COLO668 (cell line): ENCODE data around the gene GLIPR1.
A peak's percentile ranks its signal among the peaks of the same experiment; 100 is the strongest.
"Not testable (repeated sequence)": the region's sequence is repeated elsewhere in the genome, so short reads cannot be mapped to it uniquely, and the experiment has no call there.

Experiments
- DNase-seq: peaks from one replicate; lab custom pipeline; 2025; ENCODE audit not compliant: unreplicated experiment; lab: John Stamatoyannopoulos, UW

GLIPR1 gene

GRCh38 chr12:75509621-75510020 lies 29.1 kb downstream of the GLIPR1 start:
- no peak for DNase-seq

- peak; percentile 95 for DNase-seq
Measured at GRCh38 chr12:75511116-75512048, 30.8 kb downstream of the GLIPR1 start, which contains the start of gene KRR1. Gene KRR1 (minus strand): TSS chr12:75511609. CDS start chr12:75511597, 12 bp downstream.

DNA sequence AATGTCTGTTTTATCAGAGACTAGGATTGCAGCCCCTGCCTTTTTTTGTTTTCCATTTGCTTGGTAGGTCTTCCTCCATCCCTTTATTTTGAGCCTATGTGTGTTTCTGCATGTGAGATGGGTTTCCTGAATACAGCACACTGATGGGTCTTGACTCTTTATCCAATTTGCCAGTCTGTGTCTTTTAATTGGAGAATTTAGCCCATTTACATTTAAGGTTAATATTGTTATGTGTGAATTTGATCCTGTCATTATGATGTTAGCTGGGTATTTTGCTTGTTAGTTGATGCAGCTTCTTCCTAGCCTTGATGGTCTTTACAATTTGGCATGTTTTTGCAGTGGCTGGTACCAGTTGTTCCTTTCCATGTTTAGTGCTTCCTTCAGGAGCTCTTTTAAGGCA lies 40.7 kb downstream of the GLIPR1 start:
- DNase-seq, result not testable (repeated sequence)

- not testable (repeated sequence) for DNase-seq
Measured at GRCh38 chr12:75522124-75522523, 41.6 kb downstream of the GLIPR1 start.

DNA sequence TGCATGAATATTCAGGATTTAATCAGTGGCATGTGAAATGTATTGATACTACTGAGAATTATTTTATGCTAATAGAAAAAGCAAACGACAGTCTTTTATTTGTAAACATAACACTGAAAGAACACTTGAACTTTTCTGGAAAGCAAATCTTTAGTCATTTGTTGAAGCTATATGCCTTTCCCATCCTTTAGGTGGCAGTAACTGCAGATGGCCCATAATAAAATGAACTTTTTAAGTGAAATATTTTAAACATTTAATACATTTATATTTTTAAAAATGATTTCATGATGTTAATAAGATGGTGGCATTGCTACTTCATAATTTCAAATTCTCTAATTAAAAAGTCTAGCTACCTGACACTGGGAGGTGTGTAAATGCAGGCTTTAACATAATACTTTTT lies 44.7 kb downstream of the GLIPR1 start:
- DNase-seq, result no peak

DNA sequence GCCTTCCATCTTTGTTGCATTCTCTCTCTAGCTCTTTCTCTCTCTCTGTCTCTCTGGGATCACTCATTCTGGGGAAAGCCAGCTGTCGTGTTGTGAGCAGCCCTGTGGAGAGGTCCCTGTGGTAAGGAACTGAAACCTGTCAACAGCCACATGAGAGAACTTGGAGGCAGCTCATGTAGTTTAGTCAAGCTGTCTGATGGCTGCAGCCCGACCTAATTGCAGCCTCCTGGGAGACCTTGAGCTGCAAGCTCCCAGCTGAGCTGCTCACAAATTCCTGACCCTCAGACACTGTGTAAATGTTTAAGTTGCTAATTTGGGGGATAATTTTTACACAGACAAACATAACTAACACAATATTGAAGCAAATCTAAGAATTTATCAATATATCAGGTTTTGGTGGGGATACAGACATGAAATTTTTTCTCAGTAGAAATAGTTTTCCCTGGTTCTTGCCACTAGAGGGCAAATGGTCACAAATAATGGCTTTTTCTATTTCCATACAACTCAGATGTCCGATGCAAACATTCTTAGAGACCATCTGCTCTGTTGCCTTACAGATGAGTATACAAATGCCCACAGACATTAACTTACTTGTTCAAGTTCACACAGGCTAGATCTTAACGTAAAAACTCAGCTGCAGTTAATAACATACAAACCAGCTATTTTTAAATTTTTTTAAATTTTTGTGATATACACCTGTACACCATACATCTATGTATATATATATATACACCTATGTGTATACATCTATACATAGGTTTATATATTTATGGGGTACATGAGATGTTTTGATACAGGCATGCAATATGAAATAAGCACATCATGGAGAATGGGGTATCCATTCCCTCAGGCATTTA lies 46.3 kb downstream of the GLIPR1 start:
- no peak for DNase-seq

- DNase-seq, result no peak
Measured at GRCh38 chr12:75528272-75528671, 47.7 kb downstream of the GLIPR1 start.

GRCh38 chr12:75528692-75529091 lies 48.1 kb downstream of the GLIPR1 start:
- DNase-seq, result no peak

GRCh38 chr12:75529316-75529715 lies 48.8 kb downstream of the GLIPR1 start:
- no peak for DNase-seq

GRCh38 chr12:75529826-75530225 lies 49.3 kb downstream of the GLIPR1 start:
- DNase-seq, result no peak

DNA sequence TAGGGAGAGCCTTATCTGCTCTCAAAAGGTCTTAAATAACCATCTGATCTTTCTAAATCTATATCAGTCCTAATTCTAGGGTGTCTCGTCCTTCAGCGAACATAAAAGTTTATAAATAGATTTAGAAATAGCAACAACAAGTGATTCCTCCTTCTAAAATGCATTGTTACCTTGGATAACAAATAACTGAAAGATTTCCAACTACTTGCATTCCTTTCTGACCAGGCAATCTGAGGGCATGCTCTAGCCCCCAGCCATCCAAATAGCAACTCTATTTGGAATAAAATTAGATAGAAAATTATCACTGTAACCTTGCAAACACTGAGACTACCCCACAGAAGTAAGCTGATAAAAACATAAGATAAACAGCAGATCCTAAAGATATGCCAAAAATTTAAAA lies 52.7 kb downstream of the GLIPR1 start:
- DNase-seq, result no peak

GRCh38 chr12:75539889-75540288 lies 59.3 kb downstream of the GLIPR1 start:
- DNase-seq, result no peak

DNA sequence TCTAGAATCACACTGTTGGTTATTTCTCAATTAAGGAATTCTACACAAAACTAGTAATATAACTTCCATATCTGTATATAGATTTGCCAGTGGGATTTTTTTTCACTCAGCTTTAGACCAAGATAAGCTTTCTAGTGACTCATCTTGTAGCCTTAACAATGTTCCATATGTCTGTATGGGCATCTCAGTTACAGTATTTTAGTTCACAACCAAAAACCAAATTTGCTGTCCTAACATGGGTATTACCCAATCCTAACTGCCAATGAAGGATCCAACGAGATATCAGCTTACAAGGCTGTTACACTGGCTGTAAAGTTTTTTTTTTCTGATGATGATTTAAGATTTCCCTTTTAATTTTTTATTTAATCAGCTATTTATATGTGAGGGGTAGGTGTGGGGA lies 62.4 kb downstream of the GLIPR1 start:
- DNase-seq, result no peak

- no peak for DNase-seq
Measured at GRCh38 chr12:75543529-75543928, 63.0 kb downstream of the GLIPR1 start.

DNA sequence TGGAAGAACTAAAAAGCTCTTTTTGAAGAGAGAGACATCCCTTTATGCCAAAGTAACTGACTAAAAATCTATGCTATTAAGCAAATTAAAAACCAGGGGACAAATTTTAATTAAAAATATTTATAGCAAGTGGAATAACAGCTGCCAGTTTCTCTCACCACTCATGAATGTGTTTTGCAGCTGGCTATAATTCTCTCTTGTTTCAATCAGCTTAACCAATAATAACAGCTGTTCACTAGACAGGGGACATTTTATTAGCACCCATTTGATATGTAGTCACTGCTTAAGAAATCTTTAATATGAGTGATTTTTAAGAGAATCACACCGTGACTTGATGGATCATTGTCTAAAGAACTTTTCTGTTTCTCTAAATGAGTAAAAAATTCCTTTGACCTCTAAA lies 65.1 kb downstream of the GLIPR1 start:
- no peak for DNase-seq

GRCh38 chr12:75548879-75549278 lies 68.3 kb downstream of the GLIPR1 start:
- DNase-seq, result no peak

GRCh38 chr12:75549989-75550388 lies 69.4 kb downstream of the GLIPR1 start:
- no peak for DNase-seq

DNA sequence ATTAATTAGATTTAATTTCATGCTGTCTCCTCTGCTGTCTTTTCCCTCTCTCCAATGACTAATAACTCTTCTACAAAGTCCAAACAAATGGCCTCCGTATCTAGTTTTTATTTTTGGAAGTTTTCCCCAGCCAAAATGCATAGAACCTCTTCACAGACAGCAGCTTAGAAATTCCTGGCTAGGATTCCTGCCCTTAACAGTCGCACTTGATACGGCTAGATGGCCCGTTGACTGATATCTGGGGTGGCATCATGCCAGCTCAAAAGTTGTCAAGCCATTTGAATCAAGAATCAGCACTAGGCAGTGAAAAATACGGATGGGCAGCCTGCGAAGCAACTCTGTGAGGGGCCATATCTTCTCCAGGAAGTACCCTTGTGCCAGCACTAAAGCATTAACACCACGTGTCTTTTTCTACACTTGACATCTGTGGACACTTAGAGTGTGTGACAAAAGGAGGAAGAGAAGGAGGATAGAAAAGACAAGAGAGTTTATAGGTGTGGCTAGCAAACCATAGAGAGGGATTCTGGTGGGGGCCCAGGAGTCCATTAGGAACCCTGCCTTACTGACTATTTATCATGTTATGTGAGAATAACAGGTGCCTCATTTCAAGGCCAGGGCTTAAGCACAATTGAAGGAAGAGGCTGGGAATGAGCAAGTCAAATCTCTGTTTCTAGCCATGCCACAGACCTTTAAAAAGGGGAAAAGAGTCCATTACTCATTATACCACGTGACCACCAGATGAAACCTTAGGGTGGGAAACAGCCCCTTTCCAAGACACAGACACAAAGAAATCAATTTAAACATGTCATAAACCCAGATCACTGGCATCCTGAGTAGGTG lies 70.1 kb downstream of the GLIPR1 start:
- DNase-seq, result no peak

DNA sequence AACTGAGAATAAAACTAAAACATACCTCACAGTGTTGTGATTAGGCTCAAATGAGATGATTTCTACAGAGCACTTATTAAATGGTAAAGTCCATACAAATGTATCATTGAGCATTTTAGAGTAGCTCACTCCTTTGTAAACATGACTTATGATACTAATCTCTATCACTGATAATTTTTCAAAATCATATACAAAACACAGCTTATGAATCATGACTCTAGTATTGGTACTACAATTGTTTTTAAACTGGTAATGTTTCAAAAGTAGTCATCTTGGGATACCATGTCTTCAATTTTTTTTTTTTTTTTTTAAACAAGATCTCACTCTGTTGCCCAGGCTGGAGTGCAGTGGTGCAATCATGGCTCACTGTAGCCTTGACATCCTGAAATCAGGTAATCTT lies 70.9 kb downstream of the GLIPR1 start:
- no peak for DNase-seq

- DNase-seq, result no peak
Measured at GRCh38 chr12:75553398-75553797, 72.8 kb downstream of the GLIPR1 start.
